Measurements from ENCODE around the gene C1S.
"Not testable (repeated sequence)": the region's sequence is repeated elsewhere in the genome, so short reads cannot be mapped to it uniquely, and the experiment has no call there.

Gene C1S

GRCh38 chr12:7047306-7047705 is 13.2 kb upstream of the C1S start:
- DNase-seq = no peak

GRCh38 chr12:7049445-7049951 is 11.0 kb upstream of the C1S start:
- not testable (repeated sequence) for DNase-seq

- not testable (repeated sequence) for DNase-seq
Measured at GRCh38 chr12:7049973-7050372, 10.5 kb upstream of the C1S start.

- no peak for DNase-seq
Measured at GRCh38 chr12:7054925-7055324, 5.6 kb upstream of the C1S start.

- not testable (repeated sequence) for DNase-seq
Measured at GRCh38 chr12:7055736-7056135, 4.8 kb upstream of the C1S start.

GRCh38 chr12:7058163-7058845 is 2.2 kb upstream of the C1S start:
- DNase-seq = no peak

- DNase-seq = no peak
Measured at GRCh38 chr12:7058850-7059395, 1.6 kb upstream of the C1S start.

GRCh38 chr12:7059780-7060179 is 738 bp upstream of the C1S start:
- DNase-seq = no peak

GRCh38 chr12:7061138-7061537 is 620 bp downstream of the C1S start:
- no peak for DNase-seq

GRCh38 chr12:7061596-7061995 is 1.1 kb downstream of the C1S start:
- no peak for DNase-seq

- DNase-seq = no peak
Measured at GRCh38 chr12:7064516-7064915, 4.0 kb downstream of the C1S start.

GRCh38 chr12:7065073-7065623 is 4.6 kb downstream of the C1S start:
- no peak for DNase-seq

- DNase-seq = no peak
Measured at GRCh38 chr12:7066596-7066995, 6.1 kb downstream of the C1S start.

- no peak for DNase-seq
Measured at GRCh38 chr12:7067096-7067495, 6.6 kb downstream of the C1S start.

GRCh38 chr12:7068240-7068993 is 7.9 kb downstream of the C1S start:
- no peak for DNase-seq

GRCh38 chr12:7068994-7069346 is 8.5 kb downstream of the C1S start:
- DNase-seq = no peak

- DNase-seq = no peak
Measured at GRCh38 chr12:7069386-7069785, 8.9 kb downstream of the C1S start.

GRCh38 chr12:7072035-7072434 is 11.5 kb downstream of the C1S start:
- no peak for DNase-seq

GRCh38 chr12:7072554-7072953 is 12.0 kb downstream of the C1S start:
- no peak for DNase-seq

- DNase-seq = no peak
Measured at GRCh38 chr12:7073946-7074345, 13.4 kb downstream of the C1S start.

GRCh38 chr12:7075518-7075917 is 15.0 kb downstream of the C1S start:
- no peak for DNase-seq

GRCh38 chr12:7075939-7076338 is 15.4 kb downstream of the C1S start:
- no peak for DNase-seq

GRCh38 chr12:7076493-7076892 is 16.0 kb downstream of the C1S start:
- DNase-seq = no peak

GRCh38 chr12:7078163-7078562 is 17.6 kb downstream of the C1S start:
- DNase-seq = no peak
